ENCODE data around the gene NDE1.

Gene NDE1

DNA sequence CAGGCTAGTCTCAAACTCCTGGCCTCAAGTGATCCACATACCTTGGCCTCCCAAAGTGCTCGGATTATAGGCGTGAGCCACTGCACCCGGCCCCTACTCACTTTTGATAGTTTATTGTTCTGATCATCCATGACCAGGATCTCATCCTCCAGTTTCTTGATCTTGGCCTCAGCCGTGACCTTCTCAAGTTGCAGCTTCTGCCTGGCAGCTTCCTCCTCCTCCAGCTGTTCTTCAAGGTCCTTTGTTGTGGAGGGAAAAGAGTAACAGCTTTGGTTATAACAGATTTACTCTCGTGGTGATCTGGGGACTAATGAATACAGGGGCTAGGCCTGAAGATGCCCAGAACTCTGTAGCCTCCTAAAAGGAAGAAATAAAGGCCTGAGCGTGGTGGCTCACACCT lies 89.9 kb downstream of the NDE1 start:
- peaks cover 18% of the 10 kb centered on the region for H3K27me3 Mint-ChIP-seq (ENCODE audit: low read depth, poor library complexity)
- TF ChIP-seq, protein P1, sequence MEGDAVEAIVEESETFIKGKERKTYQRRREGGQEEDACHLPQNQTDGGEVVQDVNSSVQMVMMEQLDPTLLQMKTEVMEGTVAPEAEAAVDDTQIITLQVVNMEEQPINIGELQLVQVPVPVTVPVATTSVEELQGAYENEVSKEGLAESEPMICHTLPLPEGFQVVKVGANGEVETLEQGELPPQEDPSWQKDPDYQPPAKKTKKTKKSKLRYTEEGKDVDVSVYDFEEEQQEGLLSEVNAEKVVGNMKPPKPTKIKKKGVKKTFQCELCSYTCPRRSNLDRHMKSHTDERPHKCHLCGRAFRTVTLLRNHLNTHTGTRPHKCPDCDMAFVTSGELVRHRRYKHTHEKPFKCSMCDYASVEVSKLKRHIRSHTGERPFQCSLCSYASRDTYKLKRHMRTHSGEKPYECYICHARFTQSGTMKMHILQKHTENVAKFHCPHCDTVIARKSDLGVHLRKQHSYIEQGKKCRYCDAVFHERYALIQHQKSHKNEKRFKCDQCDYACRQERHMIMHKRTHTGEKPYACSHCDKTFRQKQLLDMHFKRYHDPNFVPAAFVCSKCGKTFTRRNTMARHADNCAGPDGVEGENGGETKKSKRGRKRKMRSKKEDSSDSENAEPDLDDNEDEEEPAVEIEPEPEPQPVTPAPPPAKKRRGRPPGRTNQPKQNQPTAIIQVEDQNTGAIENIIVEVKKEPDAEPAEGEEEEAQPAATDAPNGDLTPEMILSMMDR (IDR thresholded peaks at IDR 0.05): no peak
- peaks cover 13% of the 10 kb centered on the region for H3K4me1 Mint-ChIP-seq
- no peak overlapping the region for H3K4me3 Mint-ChIP-seq
- no peaks in the 10 kb centered on the region for H3K36me3 Mint-ChIP-seq (ENCODE audit: low read depth)
- no peak for DNase-seq
- H3K9me3 Mint-ChIP-seq: peaks cover 8% of the 10 kb centered on the region
- peak overlapping the region; percentile 85 for H3K27ac Mint-ChIP-seq

DNA sequence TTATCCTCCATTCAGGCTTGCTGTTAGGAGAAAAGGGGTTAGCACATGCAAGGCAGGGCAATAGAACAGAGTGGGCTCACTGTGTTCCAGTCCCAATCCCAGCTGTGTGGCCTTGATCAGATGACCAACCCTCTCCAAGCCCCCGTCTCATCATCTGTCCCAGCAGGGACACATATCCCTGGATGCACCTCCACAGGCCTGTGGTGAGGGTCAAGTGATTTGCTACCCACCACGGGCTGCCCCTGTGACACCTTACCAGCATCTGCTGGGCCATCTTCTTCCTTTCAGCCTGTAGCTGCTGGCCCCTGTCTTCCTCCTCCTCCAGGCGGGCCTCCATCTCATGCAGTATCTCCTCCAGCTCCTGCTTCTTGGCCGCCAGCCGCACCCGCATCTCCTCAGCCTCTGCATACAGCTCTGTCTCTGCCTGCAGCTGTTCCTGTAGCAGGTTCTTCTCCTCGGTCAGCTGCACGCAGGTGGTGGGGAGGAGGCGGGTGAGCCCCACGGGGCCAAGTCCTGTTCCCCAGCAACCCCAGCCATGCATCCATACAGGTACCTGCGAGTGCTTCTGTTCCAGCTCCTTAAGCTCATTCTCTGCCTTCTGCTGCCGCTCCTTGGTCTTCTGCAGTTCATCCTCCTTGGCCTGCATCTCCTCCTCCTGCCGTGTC lies 91.3 kb downstream of the NDE1 start:
- Mint-ChIP-seq H3K4me3 (no peak overlapping the region), H3K9me3 (peaks cover 8% of the 10 kb centered on the region), H3K4me1 (peaks cover 13% of the 10 kb centered on the region), H3K27ac (no peak overlapping the region), H3K36me3 (ENCODE audit: low read depth) (no peaks in the 10 kb centered on the region), H3K27me3 (ENCODE audit: low read depth, poor library complexity) (peaks cover 13% of the 10 kb centered on the region)
- no peak for DNase-seq
- TF ChIP-seq, protein P1 (IDR thresholded peaks at IDR 0.05): no peak

GRCh38 chr16:15742716-15743115 lies 92.7 kb downstream of the NDE1 start:
- no peak for DNase-seq
- Mint-ChIP-seq H3K36me3 (ENCODE audit: low read depth) (no peaks in the 10 kb centered on the region), H3K9me3 (peaks cover 8% of the 10 kb centered on the region), H3K27ac (no peak overlapping the region), H3K4me3 (no peak overlapping the region), H3K27me3 (ENCODE audit: low read depth, poor library complexity) (peaks cover 7% of the 10 kb centered on the region), H3K4me1 (peaks cover 13% of the 10 kb centered on the region)
- TF ChIP-seq, protein P1 (IDR thresholded peaks at IDR 0.05): no peak

DNA sequence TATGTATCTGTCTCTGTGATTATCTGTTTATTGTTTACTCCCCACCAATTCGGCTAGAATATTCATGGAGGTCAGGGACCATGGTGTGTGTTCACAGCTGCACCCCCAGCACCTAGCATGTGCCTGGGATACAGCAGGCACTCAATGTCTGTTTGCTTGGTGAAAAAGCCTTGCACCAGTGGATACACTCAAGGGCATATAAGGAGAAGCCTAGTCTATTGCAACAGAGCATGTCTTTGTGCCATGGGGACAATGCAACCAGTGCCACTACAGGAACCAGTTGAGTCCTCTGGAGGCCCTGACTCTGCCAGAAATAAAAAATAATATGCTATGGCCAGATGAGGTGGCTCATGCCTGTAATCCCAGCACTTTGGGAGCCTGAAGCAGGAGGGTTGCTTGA lies 93.6 kb downstream of the NDE1 start:
- no peak overlapping the region for H3K4me3 Mint-ChIP-seq
- H3K36me3 Mint-ChIP-seq (ENCODE audit: low read depth): no peaks in the 10 kb centered on the region
- no peak for DNase-seq
- H3K27me3 Mint-ChIP-seq (ENCODE audit: low read depth, poor library complexity): peaks cover 6% of the 10 kb centered on the region
- H3K9me3 Mint-ChIP-seq: peaks cover 8% of the 10 kb centered on the region
- H3K4me1 Mint-ChIP-seq: peaks cover 13% of the 10 kb centered on the region
- TF ChIP-seq, protein P1 (IDR thresholded peaks at IDR 0.05): no peak
- no peak overlapping the region for H3K27ac Mint-ChIP-seq

DNA sequence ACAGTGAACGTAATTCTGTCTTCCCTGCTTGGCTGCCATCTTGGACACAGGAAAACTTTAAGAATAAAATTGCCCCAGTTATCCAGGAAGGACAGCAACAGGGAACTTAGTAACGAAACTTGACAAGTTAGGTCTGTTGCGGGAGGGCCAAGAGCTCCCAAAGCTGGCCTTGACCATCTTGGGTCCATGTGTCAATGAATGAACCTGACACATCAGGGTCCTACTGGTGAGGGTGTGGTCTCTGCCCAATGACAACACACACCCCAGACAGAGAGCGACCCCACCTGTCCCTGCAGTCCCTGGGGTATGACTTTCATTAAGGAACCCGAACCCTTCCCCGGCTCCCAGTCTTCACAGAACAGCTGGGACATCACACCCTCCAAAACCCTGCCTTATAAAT lies 96.3 kb downstream of the NDE1 start:
- peaks cover 6% of the 10 kb centered on the region for H3K4me1 Mint-ChIP-seq

More for the DNA sequence above, 96.3 kb downstream of the NDE1 start:
- Mint-ChIP-seq H3K36me3 (ENCODE audit: low read depth) (no peaks in the 10 kb centered on the region), H3K27ac (no peak overlapping the region), H3K27me3 (ENCODE audit: low read depth, poor library complexity) (no peaks in the 10 kb centered on the region), H3K9me3 (peaks cover 6% of the 10 kb centered on the region), H3K4me3 (no peak overlapping the region)
- no peak for DNase-seq
- TF ChIP-seq, protein P1 (IDR thresholded peaks at IDR 0.05): no peak
